Measurements from ENCODE around the gene JPH3.
A peak's percentile ranks its signal among the peaks of the same experiment; 100 is the strongest.

The JPH3 gene

GRCh38 chr16:87602001-87602775, at the start of gene JPH3:
TSS of gene JPH3 (plus strand) at chr16:87602508. CDS start at chr16:87603147, 639 bp downstream.
- DNase-seq, result peak in 11 of 56 donors; percentile 9 to 43 (median 25)

GRCh38 chr16:87552772-87553573, 49.3 kb upstream of the JPH3 start:
- DNase-seq, result no peak

GRCh38 chr16:87554754-87555427, 47.4 kb upstream of the JPH3 start:
- DNase-seq, result no peak

- no peak for DNase-seq
Measured at GRCh38 chr16:87555647-87556046, 46.7 kb upstream of the JPH3 start.

GRCh38 chr16:87556941-87557459, 45.3 kb upstream of the JPH3 start:
- no peak for DNase-seq

GRCh38 chr16:87558682-87559081, 43.6 kb upstream of the JPH3 start:
- DNase-seq, result no peak

GRCh38 chr16:87559945-87560344, 42.4 kb upstream of the JPH3 start:
- DNase-seq, result no peak

GRCh38 chr16:87560428-87561199, 41.7 kb upstream of the JPH3 start:
- DNase-seq, result peak in 1 of 56 donors; percentile 18

- DNase-seq, result no peak
Measured at GRCh38 chr16:87561200-87562105, 40.9 kb upstream of the JPH3 start.

- DNase-seq, result no peak
Measured at GRCh38 chr16:87562201-87562600, 40.1 kb upstream of the JPH3 start.

- DNase-seq, result no peak
Measured at GRCh38 chr16:87563022-87563421, 39.3 kb upstream of the JPH3 start.

GRCh38 chr16:87563714-87564523, 38.4 kb upstream of the JPH3 start:
- no peak for DNase-seq

- DNase-seq, result no peak
Measured at GRCh38 chr16:87564524-87564778, 37.9 kb upstream of the JPH3 start.

- peak in 5 of 56 donors; percentile 11 to 31 (median 22) for DNase-seq
Measured at GRCh38 chr16:87569601-87570571, 32.4 kb upstream of the JPH3 start.

GRCh38 chr16:87570572-87570937, 31.8 kb upstream of the JPH3 start:
- no peak for DNase-seq

- peak in 9 of 56 donors; percentile 4 to 37 (median 25) for DNase-seq
Measured at GRCh38 chr16:87570938-87571867, 31.1 kb upstream of the JPH3 start.

GRCh38 chr16:87571868-87572244, 30.5 kb upstream of the JPH3 start:
- DNase-seq, result no peak

Data from amygdala (tissue), 56 donors.